ENCODE measurements around the gene HSPBP1. TPM values are rescaled to one million over a fixed set of nuclear protein-coding genes. Genes with fewer than 3 reads are reported as not detected.
A peak's percentile ranks its signal among the peaks of the same experiment; 100 is the strongest.

HSPBP1 gene
- total RNA-seq, 1 experiment from 2014 or later, result 39.3 TPM

DNA sequence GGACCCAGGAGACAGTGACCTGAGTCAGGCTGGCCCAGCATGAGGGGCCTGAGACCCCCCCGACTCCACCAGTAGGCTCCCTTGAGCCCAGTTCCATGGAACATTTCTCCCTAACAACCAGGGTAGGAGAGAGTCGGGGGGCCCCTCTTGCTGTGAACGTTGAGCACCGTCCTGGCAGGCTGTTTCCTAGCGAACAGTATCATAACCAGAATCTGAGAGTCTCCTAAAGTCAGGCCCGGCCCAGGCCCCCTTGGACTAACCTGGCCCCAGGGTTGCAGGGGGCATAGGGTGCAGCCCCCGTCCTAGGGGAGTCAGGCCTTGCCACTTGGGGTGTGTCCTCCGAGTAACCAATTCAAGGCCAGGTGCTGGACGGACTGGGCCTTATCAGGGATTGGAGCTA lies 31.5 kb upstream of the HSPBP1 start:
- no peaks in the 10 kb centered on the region for H3K27me3 ChIP-seq
- DNase-seq, result no peak
- H3K36me3 ChIP-seq, result 0 out of 2 replicates have a peak, but pooled peaks cover 5% of the 10 kb centered on the region
- no peak overlapping the region for H3K4me3 ChIP-seq
- no peak overlapping the region for H3K27ac ChIP-seq
- no peaks in the 10 kb centered on the region for H3K9me3 ChIP-seq (replicated peaks)
- H3K4me1 ChIP-seq, result no peaks in the 10 kb centered on the region

DNA sequence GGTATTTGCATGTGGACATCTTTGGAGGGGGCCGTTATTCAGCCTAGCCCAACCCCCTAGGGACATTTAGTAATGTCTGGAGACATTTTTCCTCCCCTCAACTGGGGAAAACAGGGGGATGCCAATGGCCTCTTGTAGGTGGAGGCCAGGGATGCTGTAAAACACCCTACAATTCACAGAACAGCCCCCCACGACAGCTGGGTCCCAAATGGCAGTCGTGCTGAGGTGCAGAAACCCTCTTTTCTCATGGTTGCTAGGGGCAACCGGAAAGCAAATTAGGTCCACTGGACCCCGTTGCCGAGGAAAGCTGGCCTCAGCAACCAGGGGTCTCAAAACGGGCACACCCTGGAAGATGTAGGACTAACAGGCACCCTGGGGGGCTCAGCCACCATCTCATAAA lies 30.6 kb upstream of the HSPBP1 start:
- Histone ChIP-seq H3K9me3 (replicated peaks) (no peaks in the 10 kb centered on the region), H3K27ac (no peak overlapping the region), H3K27me3 (no peaks in the 10 kb centered on the region)

GRCh38 chr19:55309448-55309847 lies 29.5 kb upstream of the HSPBP1 start:
- Histone ChIP-seq H3K4me3 (no peak overlapping the region), H3K36me3 (peaks cover 11% of the 10 kb centered on the region; the same call in 1 of the 2 replicates), H3K4me1 (no peaks in the 10 kb centered on the region), H3K27ac (no peak overlapping the region), H3K27me3 (no peaks in the 10 kb centered on the region), H3K9me3 (replicated peaks) (no peaks in the 10 kb centered on the region)
- no peak for DNase-seq

More for the DNA sequence above, 30.6 kb upstream of the HSPBP1 start:
- no peak overlapping the region for H3K4me3 ChIP-seq
- H3K4me1 ChIP-seq, result no peaks in the 10 kb centered on the region
- no peak for DNase-seq
- H3K36me3 ChIP-seq, result peaks cover 9% of the 10 kb centered on the region; the same call in 1 of the 2 replicates

- Histone ChIP-seq H3K4me1 (no peaks in the 10 kb centered on the region), H3K36me3 (peaks cover 15% of the 10 kb centered on the region), H3K9me3 (replicated peaks) (no peaks in the 10 kb centered on the region), H3K4me3 (no peak overlapping the region), H3K27ac (no peak overlapping the region), H3K27me3 (no peaks in the 10 kb centered on the region)
- DNase-seq, result no peak
Measured at GRCh38 chr19:55308281-55308680, 28.4 kb upstream of the HSPBP1 start.

DNA sequence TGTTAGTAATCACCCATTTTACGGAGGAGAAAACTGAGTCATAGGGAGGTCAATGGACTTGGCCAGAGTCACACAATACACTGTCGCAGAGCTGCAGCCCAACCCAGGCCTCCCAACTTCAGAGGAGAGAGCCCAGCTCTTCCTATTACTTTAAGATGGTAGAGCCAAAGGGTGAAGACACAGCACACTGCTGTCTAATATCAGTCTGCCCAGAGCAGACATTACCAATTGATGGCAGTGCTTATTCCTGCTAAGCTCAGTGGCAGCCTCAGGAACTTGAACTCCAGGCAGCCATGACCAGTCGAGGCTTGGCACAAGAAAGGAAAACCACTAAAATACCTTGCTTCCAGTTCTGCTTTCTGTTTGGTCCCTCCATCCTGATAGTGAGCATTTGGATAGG lies 26.8 kb upstream of the HSPBP1 start:
- Histone ChIP-seq H3K4me3 (no peak overlapping the region), H3K27ac (no peak overlapping the region), H3K9me3 (replicated peaks) (no peaks in the 10 kb centered on the region), H3K4me1 (no peaks in the 10 kb centered on the region), H3K27me3 (no peaks in the 10 kb centered on the region), H3K36me3 (peaks cover 15% of the 10 kb centered on the region)
- no peak for DNase-seq

DNA sequence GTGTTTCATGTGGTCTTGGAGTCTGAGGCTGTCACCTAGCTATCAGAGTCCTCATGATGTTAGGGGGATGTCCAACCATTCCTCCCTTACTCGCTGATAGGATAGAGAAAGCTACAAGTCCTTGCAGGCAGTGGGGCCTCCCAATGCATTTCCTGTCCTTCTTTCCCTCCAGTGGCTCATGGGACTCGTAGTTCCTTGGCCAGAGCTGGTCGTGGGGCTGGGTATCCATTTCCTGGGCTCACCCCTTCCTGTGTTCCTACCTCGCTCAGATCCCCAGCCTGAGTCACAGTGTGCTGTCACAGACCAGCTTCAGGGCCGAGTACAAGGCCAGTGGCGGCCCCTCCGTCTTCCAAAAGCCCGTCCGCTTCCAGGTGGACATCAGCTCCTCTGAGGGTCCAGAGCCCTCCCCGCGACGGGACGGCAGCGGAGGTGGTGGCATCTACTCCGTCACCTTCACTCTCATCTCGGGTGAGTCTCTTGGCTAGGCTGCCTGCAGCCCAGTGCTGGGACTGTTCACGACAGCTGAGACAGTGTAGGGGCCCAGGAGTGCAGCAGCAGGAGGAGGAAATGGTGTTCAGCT lies 26.2 kb upstream of the HSPBP1 start:
- Histone ChIP-seq H3K4me1 (no peaks in the 10 kb centered on the region), H3K4me3 (no peak overlapping the region), H3K9me3 (replicated peaks) (no peaks in the 10 kb centered on the region), H3K36me3 (peaks cover 15% of the 10 kb centered on the region), H3K27ac (no peak overlapping the region), H3K27me3 (no peaks in the 10 kb centered on the region)
- DNase-seq, result no peak

- Histone ChIP-seq H3K4me1 (no peaks in the 10 kb centered on the region), H3K27ac (no peak overlapping the region), H3K36me3 (peaks cover 15% of the 10 kb centered on the region), H3K27me3 (no peaks in the 10 kb centered on the region), H3K4me3 (no peak overlapping the region), H3K9me3 (replicated peaks) (no peaks in the 10 kb centered on the region)
- DNase-seq, result peak; percentile 55 to 65
Measured at GRCh38 chr19:55305491-55305890, 25.6 kb upstream of the HSPBP1 start.

- Histone ChIP-seq H3K4me1 (no peaks in the 10 kb centered on the region), H3K4me3 (no peak overlapping the region), H3K36me3 (peaks cover 15% of the 10 kb centered on the region), H3K9me3 (replicated peaks) (no peaks in the 10 kb centered on the region), H3K27me3 (no peaks in the 10 kb centered on the region), H3K27ac (no peak overlapping the region)
- DNase-seq, result no peak
Measured at GRCh38 chr19:55304980-55305379, 25.1 kb upstream of the HSPBP1 start.

GRCh38 chr19:55304279-55304978 lies 24.5 kb upstream of the HSPBP1 start:
- Histone ChIP-seq H3K9me3 (replicated peaks) (no peaks in the 10 kb centered on the region), H3K4me1 (no peaks in the 10 kb centered on the region), H3K36me3 (peaks cover 14% of the 10 kb centered on the region), H3K4me3 (no peak overlapping the region), H3K27me3 (no peaks in the 10 kb centered on the region), H3K27ac (no peak overlapping the region)
- peak; percentile 61 to 62 for DNase-seq

- no peak for DNase-seq
- no peaks in the 10 kb centered on the region for H3K4me1 ChIP-seq
- H3K9me3 ChIP-seq (replicated peaks), result no peaks in the 10 kb centered on the region
- peaks cover 10% of the 10 kb centered on the region for H3K36me3 ChIP-seq
- H3K4me3 ChIP-seq, result no peak overlapping the region
- H3K27me3 ChIP-seq, result no peaks in the 10 kb centered on the region
- no peak overlapping the region for H3K27ac ChIP-seq
Measured at GRCh38 chr19:55303477-55303876, 23.6 kb upstream of the HSPBP1 start.

- H3K27ac ChIP-seq, result no peak overlapping the region
- DNase-seq, result no peak
- no peaks in the 10 kb centered on the region for H3K4me1 ChIP-seq
- peaks cover 10% of the 10 kb centered on the region for H3K36me3 ChIP-seq
- no peaks in the 10 kb centered on the region for H3K27me3 ChIP-seq
- no peaks in the 10 kb centered on the region for H3K9me3 ChIP-seq (replicated peaks)
- H3K4me3 ChIP-seq, result no peak overlapping the region
Measured at GRCh38 chr19:55302318-55302703, 22.4 kb upstream of the HSPBP1 start.

- H3K27ac ChIP-seq, result no peak overlapping the region
- peaks cover 10% of the 10 kb centered on the region for H3K36me3 ChIP-seq
- H3K4me1 ChIP-seq, result no peaks in the 10 kb centered on the region
- peak; percentile 66 to 77 for DNase-seq
- H3K9me3 ChIP-seq (replicated peaks), result no peaks in the 10 kb centered on the region
- no peaks in the 10 kb centered on the region for H3K27me3 ChIP-seq
- H3K4me3 ChIP-seq, result no peak overlapping the region
Measured at GRCh38 chr19:55301459-55302317, 21.8 kb upstream of the HSPBP1 start.

- no peak for DNase-seq
- Histone ChIP-seq H3K9me3 (replicated peaks) (no peaks in the 10 kb centered on the region), H3K36me3 (peaks cover 10% of the 10 kb centered on the region)
Measured at GRCh38 chr19:55300886-55301458, 21.1 kb upstream of the HSPBP1 start.

GRCh38 chr19:55299991-55300390 lies 20.1 kb upstream of the HSPBP1 start:
- H3K36me3 ChIP-seq, result peaks cover 3% of the 10 kb centered on the region; the same call in 1 of the 2 replicates
- no peak overlapping the region for H3K4me3 ChIP-seq
- H3K4me1 ChIP-seq, result no peaks in the 10 kb centered on the region
- H3K9me3 ChIP-seq (replicated peaks), result no peaks in the 10 kb centered on the region
- DNase-seq, result no peak
- no peaks in the 10 kb centered on the region for H3K27me3 ChIP-seq
- no peak overlapping the region for H3K27ac ChIP-seq

More at GRCh38 chr19:55300886-55301458, 21.1 kb upstream of the HSPBP1 start:
- H3K27ac ChIP-seq, result no peak overlapping the region
- no peaks in the 10 kb centered on the region for H3K27me3 ChIP-seq
- H3K4me3 ChIP-seq, result no peak overlapping the region
- no peaks in the 10 kb centered on the region for H3K4me1 ChIP-seq

DNA sequence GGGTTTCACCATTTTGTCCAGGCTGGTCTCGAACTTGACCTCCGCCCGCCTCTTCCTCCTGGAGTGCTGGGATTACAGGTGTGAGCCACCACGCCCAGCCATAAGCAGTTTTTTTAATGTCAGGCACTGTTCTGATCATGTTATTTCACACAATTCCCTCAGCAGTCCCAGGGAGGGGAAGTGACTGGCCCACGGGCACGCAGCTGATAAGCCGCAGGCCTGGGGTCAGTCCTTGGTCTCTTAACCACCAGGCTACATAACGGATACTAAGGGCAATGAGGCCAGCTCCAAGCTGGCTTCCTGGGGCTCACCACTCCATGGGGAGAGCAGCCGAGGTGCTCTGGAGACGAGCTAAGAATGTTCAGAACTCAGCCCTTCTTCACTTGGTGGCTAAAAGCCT lies 17.4 kb upstream of the HSPBP1 start:
- Histone ChIP-seq H3K4me3 (no peak overlapping the region), H3K4me1 (no peaks in the 10 kb centered on the region), H3K36me3 (peaks cover 2% of the 10 kb centered on the region; the same call in 1 of the 2 replicates), H3K27ac (no peak overlapping the region), H3K9me3 (replicated peaks) (no peaks in the 10 kb centered on the region), H3K27me3 (no peaks in the 10 kb centered on the region)
- DNase-seq, result no peak

Measured in SJCRH30 (cell line).